H1 (cell line): ENCODE measurements around the gene ETV2. TPM values are rescaled to one million over a fixed set of nuclear protein-coding genes. Genes with fewer than 3 reads are reported as not detected.

Source experiments
- CTCF ChIA-PET: fragments of 300-600 bp; sonication (Branson Sonifier 250); formaldehyde crosslinking; loops from one replicate; lab custom pipeline; 2021; ENCODE audit not compliant: partially characterized antibody; lab: Charles Lee
- POLR2A ChIA-PET: fragments of 300-600 bp; sonication (Branson Sonifier 250); formaldehyde crosslinking; loops from one replicate; lab custom pipeline; 2021; ENCODE audit warnings: inconsistent platforms; ENCODE audit not compliant: partially characterized antibody; lab: Charles Lee
- DNase-seq, 2 experiments: peaks; one replicate each; pipeline versions ENCODE4 v3.0.0 to v3.0.0-alpha.2; 2010 to 2022; ENCODE audit warnings: low spot score in 2 of 2, low read depth in 1 of 2, mixed read lengths in 1 of 2
- FAIRE-seq: peaks from 2 replicates; lab custom pipeline; 2011; peaks lifted over from hg19 to GRCh38; lab: Jason Lieb, UNC
- H2AFZ ChIP-seq: 2 replicates; pipeline ENCODE4 v1.8.1; 2012; ENCODE audit warnings: low read length, inconsistent platforms
- H2AK5ac ChIP-seq: 2 replicates; pipeline ENCODE4 v1.6.1; 2013; ENCODE audit warnings: low read depth, low read length
- H2BK120ac ChIP-seq: replicated peaks from 2 replicates; pipeline ENCODE3; 2013; ENCODE audit warnings: low read depth, low read length, inconsistent platforms
- H2BK12ac ChIP-seq: 2 replicates; pipeline ENCODE4 v1.6.1; 2013; ENCODE audit warnings: low read depth, low read length
- H2BK15ac ChIP-seq: 2 replicates; pipeline ENCODE4 v1.6.1; 2013; ENCODE audit warnings: low read length
- H2BK20ac ChIP-seq: 2 replicates; pipeline ENCODE4 v1.6.1; 2013; ENCODE audit warnings: low read length
- H2BK5ac ChIP-seq: 2 replicates; pipeline ENCODE4 v1.6.1; 2013; ENCODE audit warnings: low read depth, low read length
- H3K14ac ChIP-seq: 2 replicates; pipeline ENCODE4 v1.6.1; 2013; ENCODE audit warnings: inconsistent platforms; ENCODE audit not compliant: insufficient read length
- H3K18ac ChIP-seq: 2 replicates; pipeline ENCODE4 v1.6.1; 2013; ENCODE audit warnings: low read length; ENCODE audit errors: extremely low read depth
- H3K23ac ChIP-seq: 2 replicates; pipeline ENCODE4 v1.6.1; 2013; ENCODE audit warnings: inconsistent platforms; ENCODE audit not compliant: insufficient read length
- H3K23me2 ChIP-seq: 2 replicates; pipeline ENCODE4 v1.6.1; 2013; ENCODE audit warnings: low read depth, low read length
- H3K27ac ChIP-seq: 2 replicates; pipeline ENCODE4 v1.6.1; 2011; ENCODE audit warnings: low read depth, low read length, inconsistent platforms
- H3K27me3 ChIP-seq, 4 experiments: replicated peaks in 1 of 4; 1 replicate in 1 of 4; 2 replicates in 3 of 4; pipeline versions ENCODE4 v1.6.1 to v1.8.1; 2011 to 2013; ENCODE audit warnings: low read length in 3 of 4, mild to moderate bottlenecking in 3 of 4, inconsistent platforms in 2 of 4, mixed read lengths in 2 of 4, moderate library complexity in 1 of 4; ENCODE audit not compliant: control insufficient read depth in 3 of 4, insufficient read depth in 3 of 4; ENCODE audit errors: extremely low read depth in 1 of 4
- H3K36me3 ChIP-seq, 4 experiments: 2 replicates each; pipeline versions ENCODE4 v1.6.1 to v1.8.1; 2011 to 2013; ENCODE audit warnings: mild to moderate bottlenecking in 4 of 4, low read length in 3 of 4, moderate library complexity in 2 of 4, control low read depth in 1 of 4, inconsistent platforms in 1 of 4; ENCODE audit not compliant: insufficient read depth in 4 of 4, control insufficient read depth in 2 of 4
- H3K4ac ChIP-seq: replicated peaks from 2 replicates; pipeline ENCODE3; 2013; ENCODE audit warnings: low read length, low read depth, mixed read lengths, inconsistent platforms; ENCODE audit not compliant: insufficient read length
- H3K4me1 ChIP-seq, 4 experiments: replicated peaks in 1 of 4; 1 replicate in 1 of 4; 2 replicates in 3 of 4; pipeline versions ENCODE4 v1.6.1 to v1.8.1; 2011 to 2013; ENCODE audit warnings: low read length in 3 of 4, inconsistent platforms in 2 of 4, mixed read lengths in 1 of 4; ENCODE audit not compliant: insufficient read depth in 4 of 4, control insufficient read depth in 3 of 4
- H3K4me2 ChIP-seq, 2 experiments: 2 replicates each; pipeline versions ENCODE4 v1.6.1 to v1.8.1; 2011 to 2013; ENCODE audit warnings: low read depth in 2 of 2, low read length in 2 of 2, control low read depth in 1 of 2, inconsistent platforms in 1 of 2, mild to moderate bottlenecking in 1 of 2; ENCODE audit not compliant: insufficient read depth in 1 of 2
- H3K4me3 ChIP-seq, 4 experiments: fragments of 200-600, 300-600 bp in 1 of 4; sonication (generic), shearing (Covaris generic), sonication (Bioruptor Twin) in 1 of 4; 2 replicates each; pipeline versions ENCODE4 v1.5.1 to v1.8.1; 2011 to 2016; ENCODE audit warnings: low read length in 4 of 4, low read depth in 3 of 4, control low read depth in 2 of 4, inconsistent platforms in 2 of 4, mild to moderate bottlenecking in 2 of 4, mixed read lengths in 1 of 4, moderate library complexity in 1 of 4; ENCODE audit not compliant: insufficient read depth in 2 of 4; ENCODE audit errors: extremely low read depth in 1 of 4
- H3K56ac ChIP-seq: replicated peaks from 2 replicates; pipeline ENCODE3; 2013; ENCODE audit warnings: low read depth, mild to moderate bottlenecking, mixed read lengths, low read length, inconsistent platforms; ENCODE audit not compliant: insufficient read length
- H3K79me1 ChIP-seq: 2 replicates; pipeline ENCODE4 v1.6.1; 2013; ENCODE audit warnings: low read depth, low read length, control low read depth
- H3K79me2 ChIP-seq, 2 experiments: 2 replicates each; pipeline versions ENCODE4 v1.6.1 to v1.8.1; 2012 to 2013; ENCODE audit warnings: low read length in 2 of 2, mild to moderate bottlenecking in 2 of 2, inconsistent platforms in 1 of 2; ENCODE audit not compliant: insufficient read depth in 2 of 2, control insufficient read depth in 1 of 2
- H3K9ac ChIP-seq, 4 experiments: replicated peaks in 1 of 4; 1 replicate in 1 of 4; 2 replicates in 3 of 4; pipeline versions ENCODE4 v1.6.1 to v1.8.1; 2011 to 2013; ENCODE audit warnings: low read depth in 3 of 4, low read length in 3 of 4, control low read depth in 2 of 4, mild to moderate bottlenecking in 2 of 4, moderate library complexity in 2 of 4, inconsistent platforms in 1 of 4; ENCODE audit errors: extremely low read depth in 1 of 4
- H3K9me3 ChIP-seq, 2 experiments: 2 replicates each; pipeline versions ENCODE4 v1.6.1 to v1.8.1; 2012 to 2013; ENCODE audit warnings: mild to moderate bottlenecking in 2 of 2, moderate library complexity in 2 of 2, control low read depth in 1 of 2, inconsistent platforms in 1 of 2, low read depth in 1 of 2, low read length in 1 of 2, mixed read lengths in 1 of 2; ENCODE audit not compliant: insufficient read depth in 2 of 2
- H4K20me1 ChIP-seq, 2 experiments: replicated peaks in 1 of 2; 2 replicates each; pipeline versions ENCODE3 to v1.8.1; 2011 to 2013; ENCODE audit warnings: inconsistent platforms in 2 of 2, low read length in 2 of 2, mild to moderate bottlenecking in 1 of 2; ENCODE audit not compliant: insufficient read depth in 2 of 2, control insufficient read depth in 1 of 2
- H4K5ac ChIP-seq: 2 replicates; pipeline ENCODE4 v1.6.1; 2013; ENCODE audit warnings: low read length, low read depth, mixed read lengths, inconsistent platforms; ENCODE audit not compliant: insufficient read length
- H4K8ac ChIP-seq: 2 replicates; pipeline ENCODE4 v1.8.0; 2013; ENCODE audit warnings: mild to moderate bottlenecking, moderate library complexity, low read length, inconsistent platforms; ENCODE audit not compliant: insufficient read depth; ENCODE audit errors: extremely low read depth
- H4K91ac ChIP-seq: replicated peaks from 2 replicates; pipeline ENCODE3; 2013; ENCODE audit warnings: low read length, mixed read lengths, inconsistent platforms; ENCODE audit not compliant: insufficient read length
- JUND ChIP-seq: IDR thresholded peaks from 2 replicates; pipeline ENCODE4 v1.6.1; 2011; ENCODE audit warnings: mild to moderate bottlenecking, improper control_type of control experiment, low read length
- POU5F1 ChIP-seq: IDR thresholded peaks from 2 replicates; pipeline ENCODE4 v1.6.1; 2011; ENCODE audit warnings: low read depth, mild to moderate bottlenecking, low read length, moderate library complexity
- SIRT6 ChIP-seq: IDR thresholded peaks from one replicate; pipeline ENCODE4 v1.7.1; 2012; ENCODE audit warnings: low read length, inconsistent platforms
- WGBS, 2 experiments: shearing (Covaris generic) in 1 of 2; methylation state at CpG; one replicate each; pipeline versions ENCODE4 v1.1.6 to v1.1.7; 2013 to 2015; ENCODE audit warnings: low lambda C conversion rate in 2 of 2, mixed read lengths in 2 of 2, inconsistent platforms in 1 of 2, low coverage in 1 of 2, missing lambda C conversion rate in 1 of 2; ENCODE audit not compliant: insufficient replicate concordance in 2 of 2, insufficient coverage in 1 of 2, insufficient read length in 1 of 2; ENCODE audit errors: extremely low coverage in 1 of 2, missing lambda C conversion rate in 1 of 2; 5-methylcytosine and 5-hydroxymethylcytosine counted together
- polyA plus RNA-seq, 7 experiments: library from polyadenylated mRNA; depleted of rRNA in 3 of 7; stranded (reverse) in 5 of 7; unstranded in 2 of 7; fragments of >200 nt in 5 of 7; fragments of 200-250 nt in 2 of 7; gene quantifications; 1 replicate in 5 of 7; 2 replicates in 1 of 7; 4 replicates in 1 of 7; pipeline versions ENCODE4 v1.2.1 to v1.2.3, GENCODE V29; 2011 to 2013; ENCODE audit warnings: missing spikeins in 2 of 7, mixed read lengths in 2 of 7
- total RNA-seq: library from RNA; stranded (reverse); fragmentation: NEBNext Ultra II Directional; extraction: Animal tissue kit (Norgen Biotek cat#: 25700); gene quantifications from 2 replicates; pipeline ENCODE4 v1.2.1, GENCODE V29; 2021

Gene ETV2
- total and polyA plus RNA-seq, 2 of the 8 experiments (the other 6 are each of a cell fraction or from before 2014, with no cell fraction given): 0.88 to 1.3 TPM

DNA sequence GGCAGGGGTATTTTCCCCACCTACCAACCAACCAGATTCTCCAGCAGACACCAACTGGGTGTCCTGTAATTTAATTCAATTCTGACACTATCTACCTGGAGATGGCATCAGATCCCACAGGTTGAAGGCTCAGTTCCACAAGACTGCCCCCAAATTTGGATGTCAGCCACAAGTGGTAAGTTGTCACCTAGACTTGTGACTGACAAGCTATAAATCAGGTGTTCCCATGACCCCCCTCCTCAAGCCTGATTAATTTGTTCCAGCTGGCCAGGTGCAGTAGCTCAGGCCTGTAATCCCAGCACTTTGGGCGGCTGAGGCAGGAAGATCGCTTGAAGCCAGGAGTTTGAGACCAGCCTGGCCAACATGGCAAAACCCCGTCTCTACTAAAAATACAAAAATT lies 39.6 kb upstream of the ETV2 start:
- no peaks in the 10 kb centered on the region for H3K36me3 ChIP-seq
- no peak overlapping the region for H3K27ac ChIP-seq
- no peak overlapping the region for H2BK120ac ChIP-seq
- H3K4me1 ChIP-seq: no peaks in the 10 kb centered on the region
- no peak overlapping the region for H3K18ac ChIP-seq
- DNase-seq (no peak), FAIRE-seq (no peak)
- no peak overlapping the region for H3K9ac ChIP-seq
- WGBS, 2 experiments: 89% methylated on average over 3 of the region's 3 CpGs; no CpG with 5 or more reads in 1 of the 2 experiments
- H4K20me1 ChIP-seq: peaks cover 0 to 1% of the 10 kb centered on the region in 2 experiments
- H2BK15ac ChIP-seq: no peak overlapping the region
- H3K4me3 ChIP-seq: no peak overlapping the region
- no peak overlapping the region for H2AFZ ChIP-seq
- no peak overlapping the region for H3K23ac ChIP-seq
- H3K4ac ChIP-seq: no peak overlapping the region
- no peak overlapping the region for H4K91ac ChIP-seq
- no peak overlapping the region for H3K56ac ChIP-seq
- H2BK5ac ChIP-seq: no peak overlapping the region
- POLR2A ChIA-PET: interaction anchor here (0.8 kb wide), 1 partner anchor 28 kb away, joined by 3 read pairs; no protein-coding TSS in a partner anchor
- H4K5ac ChIP-seq: no peak overlapping the region
- no peaks in the 10 kb centered on the region for H3K79me1 ChIP-seq
- H3K4me2 ChIP-seq: no peak overlapping the region
- no peak overlapping the region for H2AK5ac ChIP-seq
- CTCF ChIA-PET: interaction anchor here (0.6 to 1.3 kb wide), 4 partner anchors 9 to 117 kb away, joined by 3 to 4 read pairs (median 4); no protein-coding TSS in a partner anchor
- H4K8ac ChIP-seq: no peak overlapping the region
- no peak overlapping the region for H2BK20ac ChIP-seq
- no peaks in the 10 kb centered on the region for H3K79me2 ChIP-seq
- H3K23me2 ChIP-seq: no peaks in the 10 kb centered on the region; the same call in 1 of the 2 replicates
- H3K14ac ChIP-seq: no peak overlapping the region
- H3K27me3 ChIP-seq: peaks cover 0 to 3% (median 0%) of the 10 kb centered on the region in 4 experiments; a peak in 2 of 7 replicates
- no peaks in the 10 kb centered on the region; a peak in 2 of 4 replicates for H3K9me3 ChIP-seq
- H2BK12ac ChIP-seq: no peak overlapping the region
- TF ChIP-seq JUND: no peak
- TF ChIP-seq SIRT6: no peak
- no peak for TF ChIP-seq POU5F1
